ENCODE data around the gene SEZ6L2. TPM values are rescaled to one million over a fixed set of nuclear protein-coding genes. Genes with fewer than 3 reads are reported as not detected.

SEZ6L2 gene
- total RNA-seq, 1 donor from 2014 or later = 19.3 TPM

GRCh38 chr16:29824589-29825144 lies 74.7 kb downstream of the SEZ6L2 start:
- Mint-ChIP-seq H3K9me3 (no peaks in the 10 kb centered on the region), H3K36me3 (no peaks in the 10 kb centered on the region), H3K27me3 (no peaks in the 10 kb centered on the region), H3K27ac (peak overlapping the region; percentile 66), H3K4me1 (ENCODE audit: unreplicated experiment) (peaks cover 20% of the 10 kb centered on the region), H3K4me3 (no peak overlapping the region)
- no peak for TF ChIP-seq CTCF (conservative IDR thresholded peaks at IDR 0.05)
- no peak for DNase-seq (ENCODE audit: extremely low spot score, unreplicated experiment)

DNA sequence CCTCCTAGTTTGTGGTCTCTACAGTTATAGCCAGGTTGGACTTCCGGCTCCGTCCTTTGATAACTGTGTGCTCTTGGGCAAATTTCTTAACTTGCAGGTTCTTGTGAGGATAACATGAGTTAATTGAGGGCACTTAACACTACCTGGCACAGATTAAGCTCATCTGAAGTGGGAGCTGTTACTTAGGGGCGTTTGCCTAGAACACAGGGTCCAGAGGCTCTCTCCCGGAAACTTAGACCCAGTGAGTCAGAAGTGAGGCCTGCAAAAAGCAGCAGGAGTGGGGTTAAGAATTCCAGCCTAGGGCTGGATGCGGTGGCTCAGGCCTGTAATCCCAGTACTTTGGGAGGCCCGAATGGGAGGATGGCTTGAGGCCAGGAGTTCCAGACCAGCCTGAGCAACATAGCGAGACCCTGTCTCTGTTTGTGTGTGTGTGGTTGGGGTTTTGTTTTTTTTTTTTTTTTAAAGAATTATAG lies 77.7 kb downstream of the SEZ6L2 start:
- DNase-seq (ENCODE audit: extremely low spot score, unreplicated experiment) = no peak
- Mint-ChIP-seq H3K27ac (peak overlapping the region; percentile 47), H3K4me1 (ENCODE audit: unreplicated experiment) (peaks cover 35% of the 10 kb centered on the region), H3K36me3 (peaks cover 3% of the 10 kb centered on the region), H3K9me3 (no peaks in the 10 kb centered on the region), H3K4me3 (peak overlapping the region; percentile 88), H3K27me3 (no peaks in the 10 kb centered on the region)
- no peak for TF ChIP-seq CTCF (conservative IDR thresholded peaks at IDR 0.05)

Other genes with a start within 250 kb of the SEZ6L2 start
- 0.14 and 0.31 TPM in 2 replicates for gene SPN, start 236.3 kb downstream of the SEZ6L2 start, total RNA-seq (ENCODE audit: low replicate concordance)
- 92.3 and 129 TPM in 2 replicates for gene QPRT, start 220.4 kb downstream of the SEZ6L2 start, total RNA-seq (ENCODE audit: low replicate concordance)
- gene C16orf54, start 153.6 kb downstream of the SEZ6L2 start, total RNA-seq (ENCODE audit: low replicate concordance) = 2.1 and 3.3 TPM in 2 replicates
- 0.85 and 1.5 TPM in 2 replicates for gene ZG16, start 121.3 kb downstream of the SEZ6L2 start, total RNA-seq (ENCODE audit: low replicate concordance)
- 54.8 and 112 TPM in 2 replicates for gene KIF22, start 108.8 kb downstream of the SEZ6L2 start, total RNA-seq (ENCODE audit: low replicate concordance)
- 207 and 294 TPM in 2 replicates for gene MAZ, start 93.0 kb downstream of the SEZ6L2 start, total RNA-seq (ENCODE audit: low replicate concordance)
- 1.4 and 15.1 TPM in 2 replicates for gene PRRT2, start 87.4 kb downstream of the SEZ6L2 start, total RNA-seq (ENCODE audit: low replicate concordance)
- gene PAGR1, start 83.4 kb downstream of the SEZ6L2 start, total RNA-seq (ENCODE audit: low replicate concordance) = 25.5 and 33.5 TPM in 2 replicates
- gene MVP, start 79.1 kb downstream of the SEZ6L2 start, total RNA-seq (ENCODE audit: low replicate concordance) = 27.4 and 46.3 TPM in 2 replicates
- 58.0 and 73.3 TPM in 2 replicates for gene CDIPT, start 36.3 kb downstream of the SEZ6L2 start, total RNA-seq (ENCODE audit: low replicate concordance)
- 7.8 TPM in 2 replicates for gene ASPHD1, start 938 bp upstream of the SEZ6L2 start, total RNA-seq (ENCODE audit: low replicate concordance)
- gene KCTD13, start 26.7 kb upstream of the SEZ6L2 start, total RNA-seq (ENCODE audit: low replicate concordance) = 17.9 and 20.6 TPM in 2 replicates
- gene TMEM219, start 62.5 kb upstream of the SEZ6L2 start, total RNA-seq (ENCODE audit: low replicate concordance) = 72.4 and 73.5 TPM in 2 replicates
- 42.6 and 52.4 TPM in 2 replicates for gene TAOK2, start 74.3 kb upstream of the SEZ6L2 start, total RNA-seq (ENCODE audit: low replicate concordance)
- gene HIRIP3, start 96.1 kb upstream of the SEZ6L2 start, total RNA-seq (ENCODE audit: low replicate concordance) = 13.7 and 20.9 TPM in 2 replicates
- gene INO80E, start 96.7 kb upstream of the SEZ6L2 start, total RNA-seq (ENCODE audit: low replicate concordance) = 52.8 and 78.7 TPM in 2 replicates
- gene DOC2A, start 111.5 kb upstream of the SEZ6L2 start, total RNA-seq (ENCODE audit: low replicate concordance) = 6.9 and 9.7 TPM in 2 replicates
- not detected in 2 replicates for gene C16orf92, start 123.6 kb upstream of the SEZ6L2 start, total RNA-seq (ENCODE audit: low replicate concordance)
- 0.31 and 2.1 TPM in 2 replicates for gene TLCD3B, start 131.7 kb upstream of the SEZ6L2 start, total RNA-seq (ENCODE audit: low replicate concordance)
- gene ALDOA, start 166.2 kb upstream of the SEZ6L2 start, total RNA-seq (ENCODE audit: low replicate concordance) = 620 and 1,017 TPM in 2 replicates
- gene PPP4C, start 176.4 kb upstream of the SEZ6L2 start, total RNA-seq (ENCODE audit: low replicate concordance) = 128 and 155 TPM in 2 replicates
- 1.6 TPM in 2 replicates for gene TBX6, start 192.4 kb upstream of the SEZ6L2 start, total RNA-seq (ENCODE audit: low replicate concordance)
- 37.9 and 61.9 TPM in 2 replicates for gene YPEL3, start 196.7 kb upstream of the SEZ6L2 start, total RNA-seq (ENCODE audit: low replicate concordance)
- 19.7 and 23.2 TPM in 2 replicates for gene GDPD3, start 214.0 kb upstream of the SEZ6L2 start, total RNA-seq (ENCODE audit: low replicate concordance)
- 79.6 and 88.0 TPM in 2 replicates for gene MAPK3, start 223.7 kb upstream of the SEZ6L2 start, total RNA-seq (ENCODE audit: low replicate concordance)

Data from type B pancreatic cell (in vitro differentiated cells).